Hematopoietic multipotent progenitor cell treated with erythropoietin and hydrocortisone succinate and interleukin-3 and kit ligand, for 4 days (in vitro differentiated cells): Measurements from ENCODE around the gene PKD2L1.
"Not testable (repeated sequence)": the region's sequence is repeated elsewhere in the genome, so short reads cannot be mapped to it uniquely, and the experiment has no call there.

Experiments used
- DNase-seq: peaks from one replicate; pipeline ENCODE4 v3.0.0-alpha.2; 2015

Gene PKD2L1

DNA sequence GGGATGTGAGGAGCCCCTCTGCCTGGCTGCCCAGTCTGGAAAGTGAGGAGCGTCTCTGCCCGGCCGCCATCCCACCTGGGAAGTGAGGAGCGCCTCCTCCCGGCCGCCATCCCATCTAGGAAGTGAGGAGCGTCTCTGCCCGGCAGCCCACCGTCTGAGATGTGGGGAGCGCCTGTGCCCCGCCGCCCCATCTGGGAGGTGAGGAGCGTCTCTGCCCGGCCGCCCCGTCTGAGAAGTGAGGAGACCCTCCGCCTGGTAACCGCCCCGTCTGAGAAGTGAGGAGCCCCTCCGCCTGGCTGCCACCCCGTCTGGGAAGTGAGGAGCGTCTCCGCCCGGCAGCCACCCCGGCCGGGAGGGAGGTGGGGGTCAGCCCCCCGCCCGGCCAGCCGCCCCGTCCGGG is 53.1 kb downstream of the PKD2L1 start:
- not testable (repeated sequence) for DNase-seq

DNA sequence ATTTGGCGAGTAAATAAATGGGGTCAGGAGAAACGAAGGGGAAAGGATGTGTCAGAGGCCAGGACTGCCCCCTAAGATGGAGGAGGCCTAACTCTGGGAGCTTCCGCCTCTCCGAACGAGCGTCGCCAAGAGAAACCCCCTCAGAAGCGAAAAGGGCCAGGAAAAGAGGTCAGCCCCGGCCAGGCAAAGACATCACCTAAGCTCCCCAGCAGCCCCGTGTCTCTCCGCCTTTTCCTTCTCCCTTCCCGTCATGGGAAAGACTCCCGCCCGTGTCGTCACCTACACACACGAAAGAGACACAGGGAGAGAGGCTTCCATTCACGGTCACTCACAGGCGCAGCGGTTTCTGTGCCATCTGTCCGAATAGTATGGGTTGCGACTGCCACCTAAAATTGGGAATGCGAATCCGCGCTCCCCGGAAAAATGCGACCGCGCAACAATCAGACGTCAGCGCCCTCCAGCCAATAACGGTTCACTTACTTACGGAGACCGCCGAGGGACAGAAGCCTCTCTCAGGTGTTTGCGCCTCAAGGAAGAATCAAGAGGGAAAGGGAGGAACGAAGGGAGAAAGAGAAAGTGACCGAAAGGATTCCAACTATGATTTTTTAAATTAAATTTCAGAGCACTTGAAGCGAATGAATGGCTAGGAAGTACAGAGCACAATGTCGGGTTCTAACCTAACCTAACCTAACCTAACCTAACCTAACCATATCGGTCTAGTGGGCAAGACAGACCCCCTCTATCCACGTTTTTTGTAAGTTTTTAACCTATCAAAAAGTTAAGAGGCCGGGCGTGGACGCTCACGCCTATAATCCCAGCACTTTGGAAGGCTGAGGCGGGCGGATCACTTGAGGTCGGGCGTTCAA is 62.6 kb downstream of the PKD2L1 start, which contains the start of gene CWF19L1:
Gene CWF19L1 (minus strand): TSS at position 400 of the 866 bp plus-strand sequence. CDS start 45 bp downstream, at position 355.
- DNase-seq, result peak; percentile 93

DNA sequence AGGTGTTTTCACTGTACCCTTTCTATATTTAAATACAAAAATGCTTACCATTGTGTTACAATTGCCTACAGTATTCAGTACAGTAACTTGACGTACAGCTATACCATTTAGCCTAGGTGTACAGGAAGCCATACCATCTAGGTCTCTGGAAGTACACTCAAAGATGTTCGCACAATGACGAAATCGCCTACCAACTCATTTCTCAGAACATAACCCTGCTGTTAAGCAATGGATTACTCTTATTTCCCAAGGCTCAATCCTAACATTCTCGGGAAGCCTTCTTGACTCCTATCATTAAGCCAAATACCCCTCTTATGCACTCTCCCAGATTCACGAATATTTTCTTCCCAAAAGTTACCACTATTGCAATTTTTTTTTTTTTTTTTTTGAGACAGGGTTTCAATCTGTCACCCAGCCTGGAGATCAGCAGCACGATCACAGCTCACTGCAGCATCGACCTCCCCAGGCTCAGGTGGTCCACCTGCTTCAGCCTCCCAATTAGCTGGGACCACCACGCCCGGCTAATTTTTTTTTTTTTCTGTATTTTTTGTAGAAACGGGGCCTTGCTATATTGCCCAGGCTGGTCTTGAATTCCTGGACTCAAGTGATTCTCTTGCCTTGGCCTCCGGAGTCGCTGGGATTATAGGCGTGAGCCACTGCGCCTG is 64.1 kb downstream of the PKD2L1 start:
- no peak for DNase-seq

DNA sequence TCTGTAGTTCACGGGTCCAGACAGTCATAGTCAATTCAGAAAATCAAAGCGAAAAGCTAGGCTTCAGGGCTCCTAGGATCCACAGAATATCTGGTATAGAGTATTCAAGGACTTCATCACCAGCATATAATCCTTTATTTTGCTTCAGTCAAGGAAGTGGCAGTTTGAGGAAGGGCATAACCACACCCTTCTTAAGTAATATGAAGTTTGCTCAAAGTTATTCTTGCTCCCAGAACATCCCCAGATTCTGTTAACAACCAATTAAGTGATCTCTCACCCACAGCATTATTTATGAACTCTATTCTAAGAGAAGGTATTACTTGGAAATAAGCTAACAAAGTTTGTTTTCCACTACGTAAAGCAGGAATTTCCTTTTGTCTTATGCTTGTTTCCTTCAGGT is 75.8 kb downstream of the PKD2L1 start:
- no peak for DNase-seq

DNA sequence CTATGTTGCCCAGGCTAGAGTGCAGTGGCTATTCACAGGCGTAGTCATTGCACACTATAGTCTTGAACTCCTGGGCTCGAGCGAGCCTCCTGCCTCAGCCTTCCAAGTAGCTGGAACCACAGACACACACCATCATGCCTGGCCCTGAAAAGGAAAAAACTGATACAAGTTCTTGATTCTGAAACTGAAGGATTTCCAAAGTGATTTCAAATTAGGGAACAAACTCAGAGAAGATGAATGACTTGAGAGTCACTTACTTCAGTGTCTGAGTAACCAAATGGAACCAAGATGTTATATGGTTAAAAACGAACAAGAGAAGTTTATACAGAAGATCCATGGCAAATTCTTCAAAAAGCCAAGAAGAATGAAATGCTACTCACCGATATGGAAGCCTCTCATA is 77.0 kb downstream of the PKD2L1 start:
- no peak for DNase-seq

DNA sequence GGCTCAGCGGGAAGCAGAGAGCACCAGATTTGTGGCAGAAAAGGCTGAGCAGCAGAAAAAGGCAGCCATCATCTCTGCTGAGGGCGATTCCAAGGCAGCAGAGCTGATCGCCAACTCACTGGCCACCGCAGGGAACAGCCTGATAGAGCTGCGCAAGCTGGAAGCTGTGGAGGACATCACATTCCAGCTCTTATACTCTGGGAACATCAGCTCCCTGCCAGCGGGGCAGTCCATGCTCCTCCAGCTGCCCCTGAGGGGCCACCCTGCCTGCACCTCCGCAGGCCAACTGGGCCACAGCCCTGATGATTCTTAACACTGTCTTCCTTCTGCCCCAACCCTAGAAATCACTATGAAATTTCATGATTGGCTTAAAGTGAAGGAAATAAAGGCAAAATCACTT is 81.2 kb downstream of the PKD2L1 start:
- no peak for DNase-seq

DNA sequence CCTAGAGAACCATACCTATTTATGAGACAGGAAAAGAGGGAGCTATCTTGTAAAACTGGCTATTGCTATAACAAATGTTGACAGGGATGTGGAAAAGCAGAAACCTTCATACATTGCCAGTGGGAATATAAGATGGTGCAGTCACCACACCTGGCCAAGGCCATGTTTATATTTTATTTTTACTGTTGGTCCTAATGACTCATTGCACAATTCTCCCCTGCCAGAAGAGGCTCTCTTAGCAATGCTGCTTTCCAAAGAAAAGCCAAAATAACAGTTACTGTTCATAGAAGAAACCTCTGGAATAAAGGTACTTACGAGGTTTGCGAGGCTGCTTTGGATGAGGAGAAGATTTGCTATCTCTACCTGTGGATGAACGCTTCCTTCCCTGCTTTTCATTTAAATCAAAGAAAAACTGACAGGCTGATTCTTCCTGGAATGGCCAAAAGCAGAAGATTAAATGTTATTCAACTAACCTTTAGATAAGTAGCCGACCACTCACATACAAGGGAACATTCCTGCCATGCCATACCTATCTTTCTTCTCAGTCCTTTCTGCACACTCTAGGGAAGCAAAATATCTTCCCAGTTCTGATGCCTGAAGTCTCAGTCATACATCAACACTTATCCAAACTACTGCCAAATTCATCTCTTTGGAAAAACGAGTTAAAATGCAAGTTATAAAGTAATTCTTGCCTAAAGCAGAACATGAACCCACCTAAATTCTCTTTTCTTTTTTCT is 84.4 kb downstream of the PKD2L1 start:
- DNase-seq, result no peak

DNA sequence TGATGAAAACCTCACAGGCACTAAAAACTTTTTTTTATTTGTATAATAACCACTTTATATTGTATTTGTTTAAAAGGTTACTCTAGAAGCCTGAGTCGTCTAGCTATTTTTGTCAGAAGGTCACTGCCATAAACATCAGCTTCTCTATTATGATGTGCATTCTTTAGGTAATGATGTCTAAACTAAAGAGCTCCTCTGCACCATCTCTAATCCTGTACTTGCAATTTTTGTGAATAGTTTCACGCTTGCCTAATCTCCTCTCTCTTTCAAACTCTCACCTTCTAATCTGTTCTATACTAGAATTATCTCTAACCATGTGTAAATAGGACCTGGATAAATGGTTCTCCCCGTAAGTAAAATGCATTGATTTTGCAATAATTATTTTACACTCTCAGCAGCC is 90.2 kb downstream of the PKD2L1 start:
- DNase-seq, result no peak

DNA sequence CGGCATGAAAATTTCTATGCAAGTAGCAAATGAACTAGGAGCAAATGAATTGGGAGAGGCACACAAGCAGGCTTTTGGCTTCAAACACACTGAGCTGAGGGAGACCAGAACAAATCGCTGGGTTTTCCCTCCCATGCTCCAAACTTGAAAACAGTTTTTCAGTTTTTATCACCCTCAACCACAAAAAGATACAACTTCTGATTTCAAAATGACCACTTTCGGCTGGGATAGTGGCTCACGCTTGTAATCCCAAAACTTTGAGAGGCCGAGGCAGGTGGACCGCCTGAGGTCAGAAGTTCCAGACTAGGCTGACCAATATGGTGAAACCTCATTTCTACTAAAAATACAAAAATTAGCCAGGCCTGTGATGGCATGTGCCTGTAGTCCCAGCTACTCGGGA is 91.6 kb downstream of the PKD2L1 start:
- no peak for DNase-seq
